Activated T-cell treated with anti-CD3 and anti-CD28 coated beads for 24 hours (primary cell): ENCODE results near the gene NFX1.
A peak's percentile ranks its signal among the peaks of the same experiment; 100 is the strongest.
"Not testable (repeated sequence)": the region's sequence is repeated elsewhere in the genome, so short reads cannot be mapped to it uniquely, and the experiment has no call there.

Experiments
- DNase-seq: peaks from one replicate; pipeline ENCODE4 v3.0.0-alpha.2; 2020; ENCODE audit warnings: low read depth

NFX1 gene

GRCh38 chr9:33364814-33365213 lies 74.5 kb downstream of the NFX1 start:
- DNase-seq: not testable (repeated sequence)

GRCh38 chr9:33366979-33367480 lies 76.7 kb downstream of the NFX1 start:
- no peak for DNase-seq

- DNase-seq: no peak
Measured at GRCh38 chr9:33372900-33373299, 82.6 kb downstream of the NFX1 start.

GRCh38 chr9:33374190-33374589 lies 83.9 kb downstream of the NFX1 start:
- DNase-seq: no peak

- DNase-seq: peak; percentile 57
Measured at GRCh38 chr9:33374634-33375237, 84.4 kb downstream of the NFX1 start.

- DNase-seq: no peak
Measured at GRCh38 chr9:33375238-33375840, 85.0 kb downstream of the NFX1 start.

GRCh38 chr9:33375841-33376321 lies 85.6 kb downstream of the NFX1 start:
- no peak for DNase-seq

GRCh38 chr9:33377089-33377715 lies 86.9 kb downstream of the NFX1 start:
- DNase-seq: no peak

- DNase-seq: no peak
Measured at GRCh38 chr9:33378121-33378795, 87.9 kb downstream of the NFX1 start.

- no peak for DNase-seq
Measured at GRCh38 chr9:33379666-33380389, 89.5 kb downstream of the NFX1 start.

- DNase-seq: no peak
Measured at GRCh38 chr9:33380390-33381094, 90.2 kb downstream of the NFX1 start.

GRCh38 chr9:33381231-33381791 lies 91.0 kb downstream of the NFX1 start:
- DNase-seq: no peak

- DNase-seq: not testable (repeated sequence)
Measured at GRCh38 chr9:33382397-33382796, 92.1 kb downstream of the NFX1 start.

GRCh38 chr9:33383396-33383795 lies 93.1 kb downstream of the NFX1 start:
- not testable (repeated sequence) for DNase-seq

GRCh38 chr9:33385536-33385935 lies 95.2 kb downstream of the NFX1 start:
- DNase-seq: not testable (repeated sequence)

- DNase-seq: not testable (repeated sequence)
Measured at GRCh38 chr9:33385979-33386640, 95.8 kb downstream of the NFX1 start.

- DNase-seq: not testable (repeated sequence)
Measured at GRCh38 chr9:33386641-33386996, 96.3 kb downstream of the NFX1 start.

GRCh38 chr9:33386998-33387397 lies 96.7 kb downstream of the NFX1 start:
- not testable (repeated sequence) for DNase-seq

- DNase-seq: no peak
Measured at GRCh38 chr9:33388110-33388994, 98.0 kb downstream of the NFX1 start.
